Stimulated activated CD4-positive, alpha-beta T cell treated with anti-CD3 and anti-CD28 coated beads, Interleukin-15, amount 100 ng/mL, for 24 hours (primary cell): ENCODE measurements around the gene DHRS9.
"Not testable (repeated sequence)": the region's sequence is repeated elsewhere in the genome, so short reads cannot be mapped to it uniquely, and the experiment has no call there.

Experiments
- DNase-seq: peaks from one replicate; pipeline ENCODE4 v3.0.0-alpha.2; 2020

DHRS9 gene

GRCh38 chr2:169069341-169069740 lies at the start of gene DHRS9:
Gene DHRS9, plus strand, starts transcription at chr2:169069563. Its CDS starts 12,019 bp downstream, at chr2:169081582.
- peak; percentile 54 for DNase-seq

GRCh38 chr2:169023161-169023560 lies 46.2 kb upstream of the DHRS9 start:
- DNase-seq = no peak

- DNase-seq = no peak
These were observed 43.3 kb upstream of the DHRS9 start for GRCh38 chr2:169026056-169026455.

GRCh38 chr2:169027234-169027633 lies 42.1 kb upstream of the DHRS9 start:
- DNase-seq = no peak

GRCh38 chr2:169029341-169029740 lies 40.0 kb upstream of the DHRS9 start:
- no peak for DNase-seq

- no peak for DNase-seq
These were observed 38.2 kb upstream of the DHRS9 start, which contains the start of gene ABCB11 for GRCh38 chr2:169031202-169031601. Gene ABCB11, minus strand, starts transcription at chr2:169031324. Its CDS starts 13,199 bp downstream, at chr2:169018125.

- no peak for DNase-seq
These were observed 35.1 kb upstream of the DHRS9 start for GRCh38 chr2:169034256-169034655.

GRCh38 chr2:169034984-169035544 lies 34.3 kb upstream of the DHRS9 start:
- no peak for DNase-seq

GRCh38 chr2:169035887-169036286 lies 33.5 kb upstream of the DHRS9 start:
- no peak for DNase-seq

GRCh38 chr2:169036736-169037440 lies 32.5 kb upstream of the DHRS9 start:
- no peak for DNase-seq

- DNase-seq = peak; percentile 8
These were observed 31.0 kb upstream of the DHRS9 start for GRCh38 chr2:169038338-169038757.

GRCh38 chr2:169039702-169040101 lies 29.7 kb upstream of the DHRS9 start:
- DNase-seq = no peak

GRCh38 chr2:169041594-169041993 lies 27.8 kb upstream of the DHRS9 start:
- DNase-seq = no peak

- DNase-seq = no peak
These were observed 26.5 kb upstream of the DHRS9 start for GRCh38 chr2:169042856-169043255.

GRCh38 chr2:169046440-169047151 lies 22.8 kb upstream of the DHRS9 start:
- no peak for DNase-seq

- DNase-seq = no peak
These were observed 21.8 kb upstream of the DHRS9 start for GRCh38 chr2:169047256-169048250.

- no peak for DNase-seq
These were observed 20.2 kb upstream of the DHRS9 start for GRCh38 chr2:169049142-169049541.

GRCh38 chr2:169050476-169051240 lies 18.7 kb upstream of the DHRS9 start:
- DNase-seq = no peak

GRCh38 chr2:169054575-169054974 lies 14.8 kb upstream of the DHRS9 start:
- not testable (repeated sequence) for DNase-seq

GRCh38 chr2:169064199-169064598 lies 5.2 kb upstream of the DHRS9 start:
- DNase-seq = not testable (repeated sequence)

- no peak for DNase-seq
These were observed 3.9 kb upstream of the DHRS9 start for GRCh38 chr2:169065422-169065821.
